GM19395 (cell line): Measurements from ENCODE around the gene AVPI1.
"Not testable (repeated sequence)": the region's sequence is repeated elsewhere in the genome, so short reads cannot be mapped to it uniquely, and the experiment has no call there.

Experiments
- ATAC-seq: cut with Tn5 transposase; IDR thresholded peaks from one replicate; pipeline ENCODE4 v1.9.1; 2021; ENCODE audit warnings: mild to moderate bottlenecking, moderate library complexity; ENCODE audit not compliant: unreplicated experiment

The AVPI1 gene

DNA sequence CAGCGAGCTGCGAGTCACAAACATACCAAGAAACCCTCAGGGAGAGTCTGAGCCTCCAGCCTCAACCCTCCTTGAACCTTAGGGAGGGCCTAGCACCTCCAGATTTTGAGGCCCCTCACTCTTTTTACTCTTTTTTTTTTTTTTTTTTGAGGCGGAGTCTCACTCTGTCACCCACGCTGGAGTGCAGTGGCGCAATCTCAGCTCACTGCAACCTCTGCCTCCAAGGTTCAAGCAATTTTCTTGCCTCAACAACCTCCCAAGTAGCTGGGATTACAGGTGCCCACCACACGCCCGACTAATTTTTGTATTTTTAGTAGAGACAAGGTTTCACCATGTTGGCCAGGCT, 2.7 kb downstream of the AVPI1 start:
- not testable (repeated sequence) for ATAC-seq

DNA sequence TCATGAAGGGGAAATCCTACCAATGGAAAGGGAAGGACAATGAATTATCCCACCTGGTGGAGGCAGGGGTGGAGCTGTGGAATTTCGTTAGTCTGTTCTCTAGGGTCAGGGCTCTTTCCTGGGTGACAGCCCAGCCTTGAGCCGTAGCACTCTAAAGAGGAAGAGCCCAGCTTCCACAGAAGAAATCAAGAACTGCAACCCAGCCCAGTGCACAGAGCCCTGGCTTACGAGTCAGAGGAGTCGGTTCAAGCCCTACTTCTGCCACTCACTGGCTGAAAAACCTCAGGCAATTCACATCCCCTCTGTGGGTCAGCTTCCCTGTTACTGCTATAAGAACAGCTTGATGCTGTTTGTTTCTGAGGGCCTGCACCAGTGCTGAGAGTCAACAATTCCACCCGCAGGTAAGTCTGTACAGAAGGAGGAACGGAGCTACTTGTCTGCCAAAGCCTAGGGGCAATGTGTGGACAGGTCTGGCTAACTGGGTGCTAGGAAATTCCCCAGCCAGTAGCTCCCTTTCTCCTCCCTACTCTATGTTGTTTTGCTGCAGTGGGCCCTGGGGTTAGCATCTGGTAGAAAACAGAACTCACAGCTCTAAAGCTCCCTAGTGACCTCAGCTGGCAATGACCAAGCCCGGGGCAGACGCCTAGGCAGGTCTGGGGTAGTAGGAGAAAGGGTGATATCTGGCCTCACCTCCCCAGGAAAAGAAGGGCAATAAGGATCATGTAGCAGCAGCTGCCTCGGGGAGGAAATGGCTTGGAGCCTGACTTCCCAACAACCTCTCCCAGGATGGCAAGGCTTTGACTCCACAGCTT, 3.3 kb downstream of the AVPI1 start:
- ATAC-seq, result no peak

DNA sequence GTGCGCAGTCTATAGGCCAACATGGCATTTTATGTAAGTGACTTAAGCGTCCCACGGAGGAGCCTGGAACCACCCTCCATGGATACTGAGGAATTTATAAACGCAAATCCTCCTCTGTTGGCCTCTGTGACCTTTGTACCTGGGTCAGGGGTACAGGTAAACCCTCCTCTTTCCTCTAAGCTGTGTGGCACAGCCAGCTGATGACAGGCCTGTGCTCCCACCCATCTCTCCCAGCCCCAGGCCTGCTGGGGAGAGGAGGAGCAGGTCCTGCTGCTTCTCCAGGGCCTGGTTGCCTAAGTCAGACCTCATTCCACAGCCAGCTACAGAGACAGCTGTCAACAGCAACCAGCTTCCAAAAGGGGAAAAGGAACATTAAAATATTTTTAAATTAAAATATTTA, 5.0 kb downstream of the AVPI1 start:
- ATAC-seq, result no peak

DNA sequence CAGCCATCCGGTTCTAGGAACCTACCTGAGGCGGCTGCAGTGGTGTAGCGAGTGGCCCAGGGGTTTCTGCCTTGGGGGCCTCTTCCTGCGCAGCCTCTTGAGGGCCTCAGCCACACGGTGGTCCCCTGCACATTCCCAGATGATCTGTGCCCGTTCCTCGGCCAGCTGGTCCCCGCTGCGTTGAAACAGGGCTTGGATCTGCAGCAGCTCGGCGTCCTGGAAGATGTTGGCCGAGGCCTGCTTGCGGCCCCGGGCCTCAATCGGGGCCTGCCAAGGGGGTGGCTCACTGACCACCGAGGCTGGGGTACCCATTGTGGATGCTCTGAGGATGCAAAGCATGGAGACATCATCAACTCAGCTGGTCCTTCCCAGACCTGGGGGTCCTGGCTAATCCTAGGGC, 7.4 kb downstream of the AVPI1 start:
- ATAC-seq, result no peak

DNA sequence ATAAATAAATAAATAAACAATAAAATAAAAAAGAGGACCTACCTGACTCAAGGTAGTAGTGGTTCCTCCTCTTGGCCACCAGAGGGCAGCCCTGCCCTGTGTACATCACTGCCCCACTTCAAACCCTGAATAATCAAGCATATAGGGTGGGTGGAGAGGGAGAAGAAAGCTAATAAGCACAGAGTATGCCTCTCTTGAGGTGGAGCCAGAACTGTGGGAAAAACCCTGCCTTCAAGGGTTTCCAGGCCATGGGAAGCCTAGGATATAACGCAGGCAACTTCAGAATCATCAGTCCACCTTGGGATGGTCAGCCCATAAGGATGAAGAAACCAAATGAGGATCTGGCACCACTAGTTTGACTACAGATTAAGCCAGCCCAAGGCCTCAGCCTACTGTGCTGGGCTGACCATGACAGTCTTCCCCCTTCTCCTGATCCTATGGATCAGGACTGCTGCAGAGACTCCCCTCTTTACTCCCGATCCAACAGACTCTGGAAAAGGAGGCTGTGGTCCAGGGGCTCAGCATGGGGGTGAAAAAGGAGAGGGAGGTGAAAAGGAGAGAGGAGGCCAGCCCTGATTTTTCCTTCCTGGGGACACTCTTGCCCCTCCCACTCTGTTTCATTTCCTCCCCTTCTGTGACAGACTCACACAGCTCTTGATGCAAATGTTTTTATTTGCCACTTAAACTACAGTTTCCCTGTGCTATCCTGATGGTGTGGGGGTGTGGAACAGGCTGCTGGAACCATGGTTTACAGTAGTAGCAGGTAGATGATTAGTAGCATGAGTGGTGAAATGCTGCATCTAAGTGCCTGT, 10.1 kb downstream of the AVPI1 start:
- peak; percentile 79 for ATAC-seq

DNA sequence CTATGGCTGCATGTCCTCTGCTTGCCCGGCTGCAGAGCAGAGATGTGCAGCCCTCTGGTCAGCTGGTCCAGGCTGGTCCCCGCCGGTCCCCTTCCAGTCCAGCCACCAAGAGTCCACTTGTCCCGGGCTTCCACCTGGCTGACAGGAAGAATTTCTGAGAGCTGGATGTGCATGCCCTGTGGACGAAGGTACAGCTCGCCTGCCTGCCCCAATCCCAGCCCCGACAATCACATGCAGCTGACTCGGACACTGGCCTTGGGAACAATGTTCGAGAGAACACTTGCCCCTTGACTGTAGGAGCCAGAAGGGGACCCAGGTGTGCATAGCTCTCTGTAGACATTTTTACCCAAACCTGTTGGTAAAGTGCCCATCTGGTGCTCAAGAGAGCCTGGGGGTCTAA, 11.8 kb downstream of the AVPI1 start:
- no peak for ATAC-seq

DNA sequence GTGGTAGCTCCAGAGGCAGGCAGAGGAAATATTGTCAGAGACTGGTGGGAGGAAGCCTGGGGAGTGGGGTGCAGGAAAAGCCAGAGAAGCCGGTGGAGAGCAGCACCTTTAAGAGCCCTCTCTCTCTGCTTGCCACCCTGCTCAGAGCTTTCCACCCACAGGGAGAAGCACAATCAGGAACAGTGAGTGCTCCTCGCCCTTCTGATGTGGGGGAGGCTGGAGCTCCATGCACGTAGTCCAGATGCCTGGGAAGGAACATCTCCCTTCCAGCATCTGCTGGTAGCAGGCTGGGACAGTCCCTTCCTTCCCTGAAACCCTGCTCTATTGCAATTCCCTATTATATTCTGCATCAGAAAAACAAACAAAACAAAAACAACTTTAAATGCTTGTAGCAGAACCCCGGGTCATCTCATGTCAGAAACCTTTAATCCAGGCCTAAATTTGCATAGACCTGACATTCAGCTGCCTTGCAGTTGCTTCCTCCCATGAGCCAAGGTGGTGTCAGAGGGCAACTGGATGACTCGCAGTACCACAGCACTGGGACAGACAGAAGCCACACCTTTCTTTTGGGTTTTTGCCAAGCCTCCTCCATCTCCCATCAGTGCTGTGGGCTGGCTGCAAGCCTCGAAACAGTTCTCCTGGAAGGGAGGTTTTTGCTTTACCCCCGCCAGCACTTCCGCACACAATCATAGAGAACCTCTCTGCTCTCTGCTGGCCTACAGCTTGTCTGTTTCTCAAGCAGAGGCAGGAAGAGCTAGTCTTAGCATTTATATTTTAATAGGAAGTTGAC, 13.1 kb downstream of the AVPI1 start:
- ATAC-seq, result no peak

DNA sequence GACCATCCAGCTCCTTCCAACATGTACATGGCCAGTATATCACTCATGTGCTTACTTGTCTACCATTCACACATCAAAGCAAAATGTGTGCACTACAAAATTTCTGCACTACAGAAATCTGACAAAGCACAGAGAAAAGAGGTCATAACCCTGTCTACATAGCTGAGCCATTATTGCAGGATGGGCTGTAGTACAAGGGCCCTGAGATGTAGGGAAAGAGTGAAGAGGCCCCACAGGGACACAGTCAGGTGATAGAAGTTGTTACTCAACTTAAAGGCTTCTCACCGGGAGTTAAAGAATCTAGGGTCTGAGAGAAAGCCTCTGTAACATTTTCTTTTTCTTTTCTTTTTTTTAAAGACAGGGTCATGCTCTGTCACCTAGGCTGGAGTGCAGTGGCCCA, 17.5 kb downstream of the AVPI1 start:
- ATAC-seq, result no peak

DNA sequence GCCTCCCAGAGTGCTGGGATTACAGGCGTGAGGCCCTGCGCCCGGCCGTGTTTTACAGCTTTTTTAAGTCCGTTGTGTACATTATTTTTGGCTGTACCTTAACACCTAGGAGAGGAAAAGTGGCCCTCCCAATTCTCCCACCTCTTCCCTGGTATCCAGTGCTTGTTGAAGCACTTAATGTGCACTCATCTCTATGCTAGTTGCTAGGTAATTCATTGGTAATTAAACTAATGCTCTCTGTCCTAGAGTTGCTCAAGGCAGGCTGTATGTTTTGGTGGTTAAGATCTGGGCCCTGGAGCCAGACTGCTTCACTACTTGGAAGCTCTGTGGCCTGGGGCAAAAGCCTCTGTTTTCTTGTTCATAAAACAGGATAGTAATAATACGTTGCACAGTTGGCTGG, 19.6 kb downstream of the AVPI1 start:
- ATAC-seq, result no peak

DNA sequence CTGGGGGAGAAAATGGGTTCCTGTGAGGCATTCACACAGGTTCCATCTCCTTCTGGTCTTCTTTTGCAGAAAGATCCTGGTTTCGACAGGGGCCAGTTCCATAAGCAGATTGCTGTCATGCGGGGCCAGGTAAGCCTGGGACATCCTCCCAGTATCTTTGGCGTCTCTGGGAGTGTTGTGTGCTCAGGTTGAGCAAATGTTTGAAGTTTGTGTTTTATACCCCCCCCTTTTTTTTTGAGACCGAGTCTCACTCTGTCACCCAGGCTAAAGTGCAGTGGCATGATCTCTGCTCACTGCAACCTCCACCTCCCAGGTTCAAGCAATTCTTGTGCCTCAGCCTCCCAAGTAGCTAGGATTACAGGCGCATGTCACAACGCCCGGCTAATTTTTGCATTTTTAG, 20.0 kb downstream of the AVPI1 start:
- ATAC-seq, result no peak

DNA sequence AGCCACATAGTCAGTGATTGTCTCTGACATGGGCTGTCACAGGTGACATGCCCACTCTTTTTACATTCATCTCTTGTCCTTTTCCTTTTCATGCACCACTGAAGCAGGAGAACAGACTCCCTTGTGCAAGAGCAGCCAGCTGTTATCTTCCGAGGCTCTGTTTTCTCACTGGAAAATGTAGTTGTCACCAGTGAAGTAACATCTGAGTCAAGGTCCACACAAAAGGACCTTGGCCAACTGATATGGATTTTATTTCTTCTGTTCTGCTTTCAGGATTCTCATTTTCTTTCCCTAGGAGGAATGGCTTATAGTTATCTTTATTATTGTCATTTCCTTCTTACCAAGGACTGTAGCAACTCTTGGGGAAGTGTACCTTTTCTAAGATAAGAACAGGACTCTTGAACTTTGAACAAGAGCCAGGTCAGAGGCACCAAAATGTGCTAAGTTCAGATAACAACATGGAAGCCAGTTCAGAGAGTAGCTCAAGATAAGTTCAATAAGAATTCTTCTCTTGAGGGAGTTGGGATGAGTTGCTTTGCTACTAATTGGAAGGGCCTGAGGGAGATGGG, 22.7 kb downstream of the AVPI1 start:
- no peak for ATAC-seq

DNA sequence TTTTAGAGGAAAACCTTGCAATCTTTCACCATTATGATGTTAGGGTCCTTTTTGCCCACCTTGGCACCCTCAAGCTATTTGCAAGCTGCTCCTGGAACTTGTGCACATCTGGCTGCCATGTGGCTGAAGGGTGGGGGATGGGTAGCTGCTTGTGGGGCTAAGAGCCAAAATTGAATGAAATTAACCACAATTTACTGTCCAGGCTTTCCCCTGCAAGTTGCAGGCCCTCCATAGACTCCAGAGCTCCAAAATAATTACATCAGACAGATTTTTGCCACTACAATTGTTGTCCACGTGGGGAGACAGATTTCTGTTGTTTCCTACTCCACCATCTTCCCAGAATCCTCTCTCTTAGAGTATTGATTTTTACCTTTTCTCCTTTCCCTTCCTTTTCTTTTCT, 27.5 kb downstream of the AVPI1 start:
- ATAC-seq, result no peak

DNA sequence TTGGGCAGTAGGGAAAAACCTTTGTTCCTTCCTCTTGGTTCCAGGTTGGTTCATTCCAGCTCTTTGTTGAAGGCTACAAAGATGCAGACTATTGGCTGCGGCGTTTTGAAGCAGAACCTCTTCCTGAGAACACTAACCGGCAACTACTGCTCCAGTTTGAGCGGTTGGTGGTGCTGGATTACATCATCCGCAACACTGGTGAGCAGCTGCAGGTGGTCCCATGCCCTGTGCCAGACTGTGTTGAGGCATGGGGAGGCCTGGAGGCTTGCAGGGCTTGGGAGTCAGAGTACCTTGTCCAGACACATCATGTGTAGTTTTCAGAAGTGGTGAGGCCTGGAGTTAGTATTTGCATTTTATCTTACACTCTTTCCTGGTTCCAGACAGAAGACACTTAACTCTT, 30.3 kb downstream of the AVPI1 start:
- no peak for ATAC-seq

DNA sequence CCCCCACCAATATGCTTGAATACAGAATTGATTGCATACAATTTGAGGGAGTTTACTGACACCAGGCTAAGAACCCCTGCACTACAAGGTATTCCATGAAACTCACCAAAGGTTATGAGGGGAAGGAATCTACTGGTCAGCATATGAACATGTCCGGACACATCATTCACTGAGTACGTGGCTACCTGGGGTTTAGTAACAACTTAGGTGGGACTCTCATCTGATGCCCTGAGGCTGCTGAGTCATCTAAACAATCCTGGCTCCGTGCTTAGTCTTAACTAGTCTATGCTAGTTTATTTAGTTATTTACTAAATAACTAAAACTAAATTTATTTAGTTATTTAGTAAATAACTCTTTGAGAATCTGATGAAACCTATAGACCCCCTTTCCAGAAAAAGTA, 35.3 kb downstream of the AVPI1 start:
- ATAC-seq, result no peak

DNA sequence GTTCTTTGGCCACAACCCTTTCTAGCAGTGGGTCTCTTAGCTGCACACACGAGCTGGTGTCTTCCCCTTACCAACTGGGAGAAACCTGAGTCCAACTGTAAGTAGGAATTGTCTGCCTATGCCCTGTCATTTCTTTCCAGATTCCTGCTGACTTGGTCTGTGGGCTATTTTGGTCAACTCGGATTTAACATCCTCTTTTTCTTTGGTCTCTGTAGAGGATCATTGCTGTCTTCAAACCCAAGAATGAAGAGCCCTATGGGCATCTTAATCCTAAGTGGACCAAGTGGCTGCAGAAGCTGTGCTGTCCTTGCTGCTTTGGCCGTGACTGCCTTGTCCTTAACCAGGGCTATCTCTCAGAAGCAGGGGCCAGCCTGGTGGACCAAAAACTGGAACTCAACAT, 36.3 kb downstream of the AVPI1 start:
- ATAC-seq, result no peak

DNA sequence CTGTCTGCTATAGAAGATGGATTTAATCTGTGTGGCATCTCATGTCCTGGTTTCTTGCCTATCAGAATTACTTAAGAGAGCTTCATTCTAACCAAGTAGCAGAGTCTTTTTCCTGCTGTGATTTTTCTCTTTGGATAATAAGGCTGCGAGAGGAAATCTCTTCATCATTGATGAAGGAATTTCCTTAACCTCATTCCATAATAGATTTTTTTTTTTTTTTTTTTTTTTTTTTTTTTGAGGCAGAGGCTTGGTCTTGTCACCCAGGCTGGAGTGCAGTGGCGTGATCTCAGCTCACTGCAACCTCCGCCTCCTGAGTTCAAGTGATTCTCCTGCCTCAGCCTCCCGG, 37.7 kb downstream of the AVPI1 start:
- ATAC-seq, result peak; percentile 13

DNA sequence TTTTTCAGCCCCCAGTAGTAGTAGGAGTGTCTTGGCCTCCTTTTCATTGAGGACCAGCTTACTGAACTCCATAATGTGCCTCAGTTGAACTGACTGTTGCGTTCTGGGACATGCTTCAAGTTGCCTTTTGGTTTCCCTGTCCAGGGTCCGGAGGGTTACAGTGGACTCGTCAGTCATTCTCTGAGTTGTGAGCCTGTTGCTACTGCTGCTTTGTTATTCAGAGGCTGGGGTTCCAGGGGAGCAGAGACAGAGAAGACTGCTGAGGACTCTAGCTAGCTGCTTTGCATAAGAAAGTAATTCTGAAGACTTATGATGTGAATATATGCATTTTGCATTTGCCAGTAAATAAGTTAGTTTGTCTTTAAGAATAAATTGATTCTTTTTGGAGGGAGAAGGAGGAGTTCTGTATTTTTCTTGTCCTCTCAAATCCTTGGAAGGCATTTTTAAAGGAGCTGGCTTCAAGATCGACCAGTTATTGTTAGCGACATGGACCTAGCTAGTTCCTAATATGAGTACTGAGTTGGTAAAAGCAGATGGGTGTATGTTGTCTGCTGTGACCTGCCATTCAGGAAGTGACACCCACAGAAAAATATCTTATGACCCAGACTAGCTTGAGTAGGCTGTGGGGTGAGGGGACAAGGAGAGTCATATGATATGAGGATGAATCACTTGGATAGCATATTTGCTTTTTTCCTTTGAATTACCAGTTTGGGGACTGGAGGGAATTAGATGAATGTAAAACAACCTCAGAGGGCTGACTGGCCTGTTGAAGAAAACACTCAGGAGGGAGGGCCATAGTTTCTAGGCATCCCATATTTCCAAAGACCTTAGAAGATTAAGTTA, 38.3 kb downstream of the AVPI1 start:
- ATAC-seq, result peak; percentile 95

DNA sequence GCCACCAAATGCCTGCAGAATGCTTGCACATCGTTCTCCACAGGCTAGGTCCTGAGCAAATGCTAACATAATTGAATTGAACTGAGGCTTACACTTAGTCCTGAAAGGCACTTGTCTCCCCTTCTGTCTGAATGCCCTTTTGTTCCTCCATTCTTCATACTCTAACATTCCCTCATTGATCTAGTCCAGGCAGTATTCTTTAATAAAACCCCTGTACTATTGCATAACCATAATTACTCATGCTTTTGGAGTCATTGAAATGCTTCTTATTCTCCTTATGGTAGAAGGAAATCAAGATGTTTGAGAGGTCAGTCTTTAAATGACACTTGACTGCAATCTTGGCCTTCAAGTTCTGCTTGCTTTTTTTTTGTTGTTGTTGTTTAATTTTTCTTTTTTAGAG, 39.5 kb downstream of the AVPI1 start:
- no peak for ATAC-seq

DNA sequence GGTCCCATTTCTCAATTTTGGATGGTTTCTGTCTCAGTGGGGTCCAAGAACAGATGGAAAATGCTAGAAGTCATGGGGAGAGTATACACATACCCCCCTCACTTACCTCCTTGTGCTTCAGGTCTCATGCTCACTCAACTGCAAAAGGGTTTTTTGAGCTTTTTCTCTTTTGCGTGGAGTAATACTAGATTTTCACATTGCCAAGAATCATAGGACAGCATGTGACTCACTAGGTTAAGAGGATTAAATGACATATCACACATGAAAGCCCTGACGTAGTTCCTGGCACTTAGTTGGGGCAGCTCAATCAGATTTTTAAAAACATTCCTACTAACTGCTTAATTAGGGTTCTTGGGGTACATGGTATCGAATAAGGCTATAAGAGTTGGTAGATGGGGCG, 42.1 kb downstream of the AVPI1 start:
- ATAC-seq, result no peak

DNA sequence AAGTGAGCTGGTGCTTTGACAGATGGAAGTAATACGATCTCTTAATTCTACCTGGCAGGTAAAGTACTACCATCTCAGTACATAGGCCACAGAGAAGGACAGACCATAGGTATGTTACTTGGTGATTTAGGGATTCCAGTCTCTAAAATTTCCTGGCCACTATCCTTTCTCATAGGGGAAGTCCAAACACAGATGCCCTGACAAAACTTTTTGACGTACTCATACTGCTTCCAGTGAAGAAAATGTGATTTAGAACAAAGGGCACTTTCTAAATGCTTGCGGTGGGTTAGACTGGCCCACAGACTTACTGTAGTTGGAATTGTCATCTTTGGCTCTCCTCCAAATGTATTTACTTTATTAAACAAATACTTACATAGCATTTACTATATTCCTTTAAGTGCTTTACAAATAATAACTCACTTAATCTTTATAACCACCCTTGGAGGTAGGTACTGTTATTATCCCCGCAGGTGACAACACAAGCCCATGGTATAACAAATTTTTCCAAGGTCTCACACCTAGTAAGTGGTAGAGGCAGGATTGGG, 43.5 kb downstream of the AVPI1 start:
- no peak for ATAC-seq
